Measurements from ENCODE around the gene OSGEP.

Gene OSGEP

GRCh38 chr14:20454516-20455354, at the start of gene OSGEP, which contains the start of gene APEX1:
TSS of gene OSGEP (minus strand) at chr14:20454812. CDS start at chr14:20454683, 129 bp downstream.
TSS of gene APEX1 (plus strand) at chr14:20455226. CDS start at chr14:20455646, 420 bp downstream.
- peak; percentile 99 for DNase-seq (ENCODE audit: low spot score)

- no peak for DNase-seq (ENCODE audit: low spot score)
Observed at GRCh38 chr14:20503898-20504297, 49.3 kb upstream of the OSGEP start.

GRCh38 chr14:20501346-20501745, 46.7 kb upstream of the OSGEP start:
- no peak for DNase-seq (ENCODE audit: low spot score)

GRCh38 chr14:20499881-20500280, 45.3 kb upstream of the OSGEP start:
- DNase-seq (ENCODE audit: low spot score): no peak

- no peak for DNase-seq (ENCODE audit: low spot score)
Observed at GRCh38 chr14:20499108-20499507, 44.5 kb upstream of the OSGEP start.

GRCh38 chr14:20498622-20499021, 44.0 kb upstream of the OSGEP start:
- DNase-seq (ENCODE audit: low spot score): no peak

- DNase-seq (ENCODE audit: low spot score): peak; percentile 31
Observed at GRCh38 chr14:20494935-20495766, 40.5 kb upstream of the OSGEP start.

GRCh38 chr14:20493634-20494033, 39.0 kb upstream of the OSGEP start:
- no peak for DNase-seq (ENCODE audit: low spot score)

- no peak for DNase-seq (ENCODE audit: low spot score)
Observed at GRCh38 chr14:20492486-20492885, 37.9 kb upstream of the OSGEP start.

- DNase-seq (ENCODE audit: low spot score): no peak
Observed at GRCh38 chr14:20490563-20490962, 36.0 kb upstream of the OSGEP start.

- no peak for DNase-seq (ENCODE audit: low spot score)
Observed at GRCh38 chr14:20489093-20489994, 34.7 kb upstream of the OSGEP start.

GRCh38 chr14:20487396-20487725, 32.7 kb upstream of the OSGEP start:
- no peak for DNase-seq (ENCODE audit: low spot score)

GRCh38 chr14:20486684-20487395, 32.2 kb upstream of the OSGEP start:
- DNase-seq (ENCODE audit: low spot score): no peak

GRCh38 chr14:20485900-20486299, 31.3 kb upstream of the OSGEP start:
- DNase-seq (ENCODE audit: low spot score): no peak

GRCh38 chr14:20482382-20482781, 27.8 kb upstream of the OSGEP start:
- no peak for DNase-seq (ENCODE audit: low spot score)

GRCh38 chr14:20478894-20479293, 24.3 kb upstream of the OSGEP start:
- no peak for DNase-seq (ENCODE audit: low spot score)

GRCh38 chr14:20477211-20477876, 22.7 kb upstream of the OSGEP start:
- no peak for DNase-seq (ENCODE audit: low spot score)

GRCh38 chr14:20476776-20477175, 22.2 kb upstream of the OSGEP start:
- no peak for DNase-seq (ENCODE audit: low spot score)

- DNase-seq (ENCODE audit: low spot score): no peak
Observed at GRCh38 chr14:20472536-20473169, 18.0 kb upstream of the OSGEP start.

GRCh38 chr14:20470603-20470901, 15.9 kb upstream of the OSGEP start:
- no peak for DNase-seq (ENCODE audit: low spot score)

Data from AG08395 (cell line).